Panc1 (cell line): ENCODE results near the gene HEATR3. TPM values are rescaled to one million over a fixed set of nuclear protein-coding genes. Genes with fewer than 3 reads are reported as not detected.

ENCODE experiments used
- ATAC-seq: fragments of 200-7000 bp; cut with Tn5 transposase; 2 replicates; pipeline ENCODE4 v1.9.1; 2020; ENCODE audit warnings: mild to moderate bottlenecking, moderate library complexity
- BruUV-seq: library from RNA; stranded (reverse); fragments of 400-500 nt; replicated peaks from 2 replicates; lab custom pipeline; 2021; lab: Mats Ljungman, UMichigan
- CTCF ChIA-PET: fragments of 300-600 bp; sonication (Branson Sonifier 250); formaldehyde crosslinking; loops from one replicate; lab custom pipeline; 2022; ENCODE audit warnings: antibody characterized with exemption; lab: Charles Lee
- POLR2A ChIA-PET: fragments of 300-600 bp; sonication (Branson Sonifier 250); formaldehyde crosslinking; loops from one replicate; lab custom pipeline; 2022; ENCODE audit warnings: antibody characterized with exemption; lab: Charles Lee
- DNase-seq: peaks from one replicate; pipeline ENCODE4 v3.0.0-alpha.2; 2010; ENCODE audit warnings: low read depth, low spot score
- H3K27ac ChIP-seq: 2 replicates; pipeline ENCODE4 v1.5.1; 2011; ENCODE audit warnings: mild to moderate bottlenecking, low read length, inconsistent platforms
- H3K27me3 ChIP-seq: fragments of 200-500 bp; sonication (Bioruptor generic); 2 replicates; pipeline ENCODE4 v1.6.0; 2014; ENCODE audit warnings: low read length, inconsistent platforms; ENCODE audit not compliant: control insufficient read depth, insufficient read depth
- H3K36me3 ChIP-seq: fragments of 200-500 bp; sonication (Bioruptor generic); 2 replicates; pipeline ENCODE4 v1.5.1; 2014; ENCODE audit warnings: inconsistent platforms, mild to moderate bottlenecking, low read length, moderate library complexity; ENCODE audit not compliant: control insufficient read depth, insufficient read depth
- H3K4me1 ChIP-seq: 2 replicates; pipeline ENCODE4 v1.5.1; 2011; ENCODE audit warnings: inconsistent platforms, mild to moderate bottlenecking, low read length, moderate library complexity; ENCODE audit not compliant: control insufficient read depth, insufficient read depth
- H3K4me3 ChIP-seq, 2 experiments: 2 replicates each; pipeline ENCODE4 v1.5.1; 2011 to 2012; ENCODE audit warnings: low read depth in 2 of 2, low read length in 2 of 2, mild to moderate bottlenecking in 2 of 2, inconsistent platforms in 1 of 2, moderate library complexity in 1 of 2
- H3K9me3 ChIP-seq: fragments of 200-500 bp; sonication (Bioruptor generic); 2 replicates; pipeline ENCODE4 v1.5.1; 2014; ENCODE audit warnings: low read depth, mild to moderate bottlenecking, inconsistent platforms, low read length, moderate library complexity; ENCODE audit not compliant: control insufficient read depth, insufficient read depth
- CTCF ChIP-seq: fragments of 450-650 bp; IDR thresholded peaks from 2 replicates; pipeline ENCODE4 v1.5.1; 2017; ENCODE audit warnings: mild to moderate bottlenecking
- POLR2AphosphoS5 ChIP-seq: IDR thresholded peaks from 2 replicates; pipeline ENCODE4 v1.6.1; 2012; ENCODE audit warnings: mild to moderate bottlenecking, low read depth, low read length, moderate library complexity
- REST ChIP-seq, 2 experiments: IDR thresholded peaks; 2 replicates each; pipeline ENCODE4 v1.6.1; 2011 to 2012; ENCODE audit warnings: low read depth in 2 of 2, control low read depth in 1 of 2, low read length in 1 of 2, mild to moderate bottlenecking in 1 of 2, moderate library complexity in 1 of 2; ENCODE audit not compliant: insufficient read depth in 1 of 2
- SIN3A ChIP-seq: IDR thresholded peaks from 2 replicates; pipeline ENCODE4 v1.6.1; 2012; ENCODE audit warnings: low read depth, mild to moderate bottlenecking, low read length, moderate library complexity, borderline replicate concordance; ENCODE audit not compliant: insufficient read depth
- TCF7L2 ChIP-seq: IDR thresholded peaks from 2 replicates; pipeline ENCODE4 v1.6.1; 2011; ENCODE audit warnings: mild to moderate bottlenecking, low read depth, low read length, inconsistent platforms
- in situ Hi-C: cut with HindIII; loops from 2 replicates; pipeline ENCODE4 v1.10.0; 2016; ENCODE audit warnings: low sequenced_read_pairs, low pct_unique_long_range_greater_than_20kb
- intact Hi-C: fragments of 100-400 bp; cut with micrococcal nuclease; formaldehyde crosslinking; loops from one replicate; pipeline ENCODE4 v1.10.0; 2022; ENCODE audit not compliant: unreplicated experiment
- total RNA-seq: library from RNA; stranded (reverse); gene quantifications from one replicate; pipeline ENCODE4 v1.2.1, GENCODE V29; 2021; ENCODE audit not compliant: unreplicated experiment

The HEATR3 gene
- total RNA-seq, 1 experiment from 2014 or later: 18.6 TPM

- intact Hi-C loops (no loop called here), in situ Hi-C loops (no loop called here)
- H3K36me3 ChIP-seq: peaks cover 6% of the 10 kb centered on the region; the same call in 1 of the 2 replicates
Observed at GRCh38 chr16:50103764-50104163, 38.0 kb downstream of the HEATR3 start.

GRCh38 chr16:50114357-50115129 is 48.8 kb downstream of the HEATR3 start:
- Histone ChIP-seq H3K4me1 (no peaks in the 10 kb centered on the region), H3K9me3 (no peaks in the 10 kb centered on the region), H3K4me3 (no peak overlapping the region), H3K27me3 (no peaks in the 10 kb centered on the region), H3K36me3 (no peaks in the 10 kb centered on the region), H3K27ac (no peak overlapping the region)
- in situ Hi-C loops (no loop called here), intact Hi-C loops (no loop called here)
- POLR2A ChIA-PET: no interaction called here
- no peak for DNase-seq
- no peak for ATAC-seq
- TF ChIP-seq TCF7L2 (no peak), REST (IDR thresholded peaks at IDR 0.05; ENCODE audit: insufficient read depth in 1 of 2, low read depth in 2 of 2, low read length in 1 of 2) (no peak), POLR2AphosphoS5 (no peak), SIN3A (no peak), CTCF (no peak)
- CTCF ChIA-PET: no interaction called here
- BruUV-seq: no TSS peak

More at GRCh38 chr16:50103764-50104163, 38.0 kb downstream of the HEATR3 start:
- Histone ChIP-seq H3K27ac (no peak overlapping the region), H3K4me1 (no peaks in the 10 kb centered on the region), H3K9me3 (no peaks in the 10 kb centered on the region), H3K27me3 (no peaks in the 10 kb centered on the region), H3K4me3 (no peak overlapping the region)
- no TSS peak for BruUV-seq
- no peak for TF ChIP-seq TCF7L2
- no peak for TF ChIP-seq CTCF
- no peak for TF ChIP-seq REST (IDR thresholded peaks at IDR 0.05; ENCODE audit: insufficient read depth in 1 of 2, low read depth in 2 of 2, low read length in 1 of 2)
- no peak for TF ChIP-seq POLR2AphosphoS5
- no peak for TF ChIP-seq SIN3A
- no peak for DNase-seq
- no peak for ATAC-seq
- CTCF ChIA-PET: no interaction called here
- POLR2A ChIA-PET: no interaction called here
